ENCODE results near the gene CDK14. TPM values are rescaled to one million over a fixed set of nuclear protein-coding genes. Genes with fewer than 3 reads are reported as not detected.

Gene CDK14
- total and polyA plus RNA-seq, 4 donors: 4.2 to 12.4 (median 7.4) TPM

DNA sequence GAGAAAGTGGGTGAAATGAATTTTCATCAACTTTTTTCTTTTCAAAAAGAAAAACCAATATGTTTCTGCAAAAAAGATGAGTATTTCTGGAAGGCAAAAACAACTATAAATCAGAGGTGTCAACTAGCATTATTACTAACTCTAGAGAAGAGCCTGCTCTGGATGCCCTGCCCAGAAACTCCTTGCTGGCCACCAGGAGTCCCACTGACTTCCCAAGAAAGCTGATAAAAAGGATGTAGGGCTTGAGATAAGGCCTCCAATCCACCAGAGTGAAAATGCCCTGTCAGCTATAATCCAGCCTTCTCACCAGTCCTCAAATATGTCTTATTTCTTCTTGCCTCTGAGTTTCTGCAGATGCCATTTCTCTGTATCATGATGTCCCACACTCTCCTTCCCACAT lies 651.4 kb downstream of the CDK14 start:
- TF ChIP-seq, protein P1, sequence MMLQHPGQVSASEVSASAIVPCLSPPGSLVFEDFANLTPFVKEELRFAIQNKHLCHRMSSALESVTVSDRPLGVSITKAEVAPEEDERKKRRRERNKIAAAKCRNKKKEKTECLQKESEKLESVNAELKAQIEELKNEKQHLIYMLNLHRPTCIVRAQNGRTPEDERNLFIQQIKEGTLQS (IDR thresholded peaks at IDR 0.05): no peak
- TF ChIP-seq RAD21 (IDR thresholded peaks at IDR 0.05): peak in 1 of 2 donors; percentile 7
- H3K27me3 ChIP-seq (ENCODE audit: control insufficient read depth in 4 of 4, insufficient read depth in 4 of 4, low read length in 3 of 4): no peaks in the 10 kb centered on the region

DNA sequence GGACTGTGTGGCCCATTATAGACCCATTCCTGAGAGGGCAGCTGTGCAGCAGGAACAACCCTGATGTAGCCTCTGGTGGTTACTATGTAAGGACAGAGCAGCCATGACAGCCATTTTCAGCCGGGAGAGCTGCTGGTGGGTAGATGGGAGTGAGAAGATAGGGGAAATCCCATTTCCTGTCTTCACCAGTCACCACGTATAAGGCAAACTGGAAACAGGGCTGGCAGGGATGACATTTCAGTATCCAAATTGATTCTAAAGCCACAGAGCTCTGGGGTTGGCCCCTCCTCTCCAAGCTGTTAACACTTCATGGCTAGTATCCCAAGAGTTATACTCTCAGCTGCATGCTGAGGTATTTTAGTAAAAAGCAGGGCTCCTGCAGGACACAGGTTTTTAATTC lies 652.9 kb downstream of the CDK14 start:
- Histone ChIP-seq H3K4me3 (ENCODE audit: low read depth in 1 of 3, low read length in 3 of 3) (no peak overlapping the region), H3K36me3 (ENCODE audit: control insufficient read depth in 4 of 4, insufficient read depth in 3 of 4, low read depth in 1 of 4, low read length in 3 of 4) (no peaks in the 10 kb centered on the region), H3K27ac (ENCODE audit: low read depth in 1 of 2, low read length in 2 of 2) (no peak overlapping the region), H3K27me3 (ENCODE audit: control insufficient read depth in 4 of 4, insufficient read depth in 4 of 4, low read length in 3 of 4) (no peaks in the 10 kb centered on the region), H3K4me1 (ENCODE audit: control insufficient read depth in 4 of 4, insufficient read depth in 4 of 4, low read length in 3 of 4) (no peaks in the 10 kb centered on the region), H3K9ac (ENCODE audit: low read depth in 1 of 2, low read length in 2 of 2) (no peak overlapping the region), H3K9me3 (ENCODE audit: control insufficient read depth in 4 of 4, low read length in 3 of 4) (no peaks in the 10 kb centered on the region)
- DNase-seq (ENCODE audit: low spot score): no peak
- WGBS: 56% methylated on average over 2 of the region's 2 CpGs
- TF ChIP-seq FOXA1 (IDR thresholded peaks at IDR 0.05) (no peak), FOXA2 (IDR thresholded peaks at IDR 0.05) (no peak), TAF1 (conservative IDR thresholded peaks at IDR 0.05) (no peak), JUND (IDR thresholded peaks at IDR 0.05) (no peak), RAD21 (IDR thresholded peaks at IDR 0.05) (no peak), RXRA (IDR thresholded peaks at IDR 0.05) (no peak), SP1 (IDR thresholded peaks at IDR 0.05) (no peak), GABPA (IDR thresholded peaks at IDR 0.05 in 1 of 2, conservative IDR thresholded peaks at IDR 0.05 in 1 of 2) (no peak), HNF4A (conservative IDR thresholded peaks at IDR 0.05) (no peak), HNF4G (IDR thresholded peaks at IDR 0.05) (no peak), EGR1 (IDR thresholded peaks at IDR 0.05; ENCODE audit: low read depth in 2 of 2) (no peak)
- TF ChIP-seq, protein P2, sequence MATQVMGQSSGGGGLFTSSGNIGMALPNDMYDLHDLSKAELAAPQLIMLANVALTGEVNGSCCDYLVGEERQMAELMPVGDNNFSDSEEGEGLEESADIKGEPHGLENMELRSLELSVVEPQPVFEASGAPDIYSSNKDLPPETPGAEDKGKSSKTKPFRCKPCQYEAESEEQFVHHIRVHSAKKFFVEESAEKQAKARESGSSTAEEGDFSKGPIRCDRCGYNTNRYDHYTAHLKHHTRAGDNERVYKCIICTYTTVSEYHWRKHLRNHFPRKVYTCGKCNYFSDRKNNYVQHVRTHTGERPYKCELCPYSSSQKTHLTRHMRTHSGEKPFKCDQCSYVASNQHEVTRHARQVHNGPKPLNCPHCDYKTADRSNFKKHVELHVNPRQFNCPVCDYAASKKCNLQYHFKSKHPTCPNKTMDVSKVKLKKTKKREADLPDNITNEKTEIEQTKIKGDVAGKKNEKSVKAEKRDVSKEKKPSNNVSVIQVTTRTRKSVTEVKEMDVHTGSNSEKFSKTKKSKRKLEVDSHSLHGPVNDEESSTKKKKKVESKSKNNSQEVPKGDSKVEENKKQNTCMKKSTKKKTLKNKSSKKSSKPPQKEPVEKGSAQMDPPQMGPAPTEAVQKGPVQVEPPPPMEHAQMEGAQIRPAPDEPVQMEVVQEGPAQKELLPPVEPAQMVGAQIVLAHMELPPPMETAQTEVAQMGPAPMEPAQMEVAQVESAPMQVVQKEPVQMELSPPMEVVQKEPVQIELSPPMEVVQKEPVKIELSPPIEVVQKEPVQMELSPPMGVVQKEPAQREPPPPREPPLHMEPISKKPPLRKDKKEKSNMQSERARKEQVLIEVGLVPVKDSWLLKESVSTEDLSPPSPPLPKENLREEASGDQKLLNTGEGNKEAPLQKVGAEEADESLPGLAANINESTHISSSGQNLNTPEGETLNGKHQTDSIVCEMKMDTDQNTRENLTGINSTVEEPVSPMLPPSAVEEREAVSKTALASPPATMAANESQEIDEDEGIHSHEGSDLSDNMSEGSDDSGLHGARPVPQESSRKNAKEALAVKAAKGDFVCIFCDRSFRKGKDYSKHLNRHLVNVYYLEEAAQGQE (IDR thresholded peaks at IDR 0.05): no peak
- TF ChIP-seq, protein P1 (IDR thresholded peaks at IDR 0.05): no peak
- TF ChIP-seq, protein P3, sequence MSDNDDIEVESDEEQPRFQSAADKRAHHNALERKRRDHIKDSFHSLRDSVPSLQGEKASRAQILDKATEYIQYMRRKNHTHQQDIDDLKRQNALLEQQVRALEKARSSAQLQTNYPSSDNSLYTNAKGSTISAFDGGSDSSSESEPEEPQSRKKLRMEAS (IDR thresholded peaks at IDR 0.05): no peak
- TF ChIP-seq, protein P4, sequence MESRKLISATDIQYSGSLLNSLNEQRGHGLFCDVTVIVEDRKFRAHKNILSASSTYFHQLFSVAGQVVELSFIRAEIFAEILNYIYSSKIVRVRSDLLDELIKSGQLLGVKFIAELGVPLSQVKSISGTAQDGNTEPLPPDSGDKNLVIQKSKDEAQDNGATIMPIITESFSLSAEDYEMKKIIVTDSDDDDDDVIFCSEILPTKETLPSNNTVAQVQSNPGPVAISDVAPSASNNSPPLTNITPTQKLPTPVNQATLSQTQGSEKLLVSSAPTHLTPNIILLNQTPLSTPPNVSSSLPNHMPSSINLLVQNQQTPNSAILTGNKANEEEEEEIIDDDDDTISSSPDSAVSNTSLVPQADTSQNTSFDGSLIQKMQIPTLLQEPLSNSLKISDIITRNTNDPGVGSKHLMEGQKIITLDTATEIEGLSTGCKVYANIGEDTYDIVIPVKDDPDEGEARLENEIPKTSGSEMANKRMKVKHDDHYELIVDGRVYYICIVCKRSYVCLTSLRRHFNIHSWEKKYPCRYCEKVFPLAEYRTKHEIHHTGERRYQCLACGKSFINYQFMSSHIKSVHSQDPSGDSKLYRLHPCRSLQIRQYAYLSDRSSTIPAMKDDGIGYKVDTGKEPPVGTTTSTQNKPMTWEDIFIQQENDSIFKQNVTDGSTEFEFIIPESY (IDR thresholded peaks at IDR 0.05): no peak

More for the DNA sequence above, 651.4 kb downstream of the CDK14 start:
- Histone ChIP-seq H3K4me1 (ENCODE audit: control insufficient read depth in 4 of 4, insufficient read depth in 4 of 4, low read length in 3 of 4) (no peaks in the 10 kb centered on the region), H3K36me3 (ENCODE audit: control insufficient read depth in 4 of 4, insufficient read depth in 3 of 4, low read depth in 1 of 4, low read length in 3 of 4) (no peaks in the 10 kb centered on the region), H3K9me3 (ENCODE audit: control insufficient read depth in 4 of 4, low read length in 3 of 4) (no peaks in the 10 kb centered on the region), H3K9ac (ENCODE audit: low read depth in 1 of 2, low read length in 2 of 2) (no peak overlapping the region), H3K27ac (ENCODE audit: low read depth in 1 of 2, low read length in 2 of 2) (no peak overlapping the region), H3K4me3 (ENCODE audit: low read depth in 1 of 3, low read length in 3 of 3) (no peak overlapping the region)
- DNase-seq (ENCODE audit: low spot score): no peak
